GM12878 (cell line): ENCODE data around the gene PRRT1.

Experiments
- CBFB ChIP-seq: IDR thresholded peaks from 2 replicates; pipeline ENCODE4 v1.6.1; 2016; ENCODE audit warnings: antibody characterized with exemption, low read depth
- CEBPZ ChIP-seq: fragments of 150-350 bp; IDR thresholded peaks from 2 replicates; pipeline ENCODE4 v1.6.1; 2016; ENCODE audit warnings: low read depth, low read length
- CTCF ChIP-seq, 3 experiments: IDR thresholded peaks in 2 of 3; conservative IDR thresholded peaks in 1 of 3; 2 replicates each; pipeline ENCODE4 v1.5.1; 2011; ENCODE audit warnings: low read depth in 3 of 3, low read length in 3 of 3, mild to moderate bottlenecking in 3 of 3, control low read depth in 2 of 3, moderate library complexity in 2 of 3, inconsistent platforms in 1 of 3, mixed read lengths in 1 of 3; ENCODE audit not compliant: control insufficient read depth in 2 of 3, insufficient read depth in 1 of 3; ENCODE audit errors: extremely low read depth in 1 of 3

GRCh38 chr6:32194388-32194787 lies 42.6 kb upstream of the PRRT1 start:
- no peak for TF ChIP-seq CEBPZ
- TF ChIP-seq CTCF (IDR thresholded peaks at IDR 0.05 in 2 of 3, conservative IDR thresholded peaks at IDR 0.05 in 1 of 3; ENCODE audit: control insufficient read depth in 2 of 3, extremely low read depth in 1 of 3, insufficient read depth in 1 of 3, low read depth in 3 of 3, low read length in 3 of 3), result no peak
- TF ChIP-seq CBFB, result no peak
